K562 (cell line): ENCODE measurements around the gene TTLL10. TPM values are rescaled to one million over a fixed set of nuclear protein-coding genes. Genes with fewer than 3 reads are reported as not detected.
A peak's percentile ranks its signal among the peaks of the same experiment; 100 is the strongest.

Experiments used
- ATAC-seq: fragments of 200-7000 bp; cut with Tn5 transposase; 3 replicates; pipeline ENCODE4 v1.9.1; 2020; ENCODE audit warnings: moderate library complexity
- BruUV-seq: library from RNA; stranded (reverse); fragments of 400-500 nt; replicated peaks from 2 replicates; lab custom pipeline; 2021; lab: Mats Ljungman, UMichigan
- CTCF ChIA-PET: fragments of 300-600 bp; formaldehyde crosslinking; extraction: SDS; loops from one replicate; lab custom pipeline; 2021; ENCODE audit warnings: low intra/inter-chr PET ratio; lab: Yijun Ruan, JAX
- POLR2A ChIA-PET: fragments of 300-600, 350-650 bp; sonication (Branson Sonifier 250); formaldehyde crosslinking; extraction: SDS; loops from one replicate; lab custom pipeline; 2021; ENCODE audit warnings: antibody characterized with exemption, inconsistent platforms; lab: Yijun Ruan, JAX
- DNase-seq, 4 experiments: peaks; one replicate each; pipeline versions ENCODE4 v3.0.0 to v3.0.0-alpha.2; 2011 to 2018; ENCODE audit warnings: low spot score in 3 of 4, mixed read lengths in 3 of 4; ENCODE audit errors: extremely low read depth in 1 of 4
- FAIRE-seq: peaks from 2 replicates; lab custom pipeline; 2011; peaks lifted over from hg19 to GRCh38; lab: Jason Lieb, UNC
- H2AFZ ChIP-seq: 2 replicates; pipeline ENCODE4 v1.6.0; 2011; ENCODE audit warnings: low read depth, low read length, control low read depth, inconsistent platforms
- H3K27ac ChIP-seq: fragments of 200-600 bp; 3 replicates; pipeline ENCODE4 v1.8.0; 2011; ENCODE audit warnings: low read depth, mild to moderate bottlenecking, control low read depth, inconsistent platforms, low read length, moderate library complexity, mixed read lengths; ENCODE audit errors: extremely low read depth
- H3K27me3 ChIP-seq, 2 experiments: fragments of 300-600 bp in 1 of 2; 2 replicates in 1 of 2; 3 replicates in 1 of 2; pipeline versions ENCODE4 v1.6.0 to v1.8.0; 2011; ENCODE audit warnings: inconsistent platforms in 2 of 2, low read length in 2 of 2, mild to moderate bottlenecking in 1 of 2, mixed read lengths in 1 of 2, moderate library complexity in 1 of 2; ENCODE audit not compliant: control insufficient read depth in 2 of 2, insufficient read depth in 2 of 2
- H3K36me3 ChIP-seq: fragments of 300-600 bp; 3 replicates; pipeline ENCODE4 v1.8.0; 2011; ENCODE audit warnings: mild to moderate bottlenecking, low read length, inconsistent platforms; ENCODE audit not compliant: control insufficient read depth, insufficient read depth
- H3K4me1 ChIP-seq, 2 experiments: fragments of 200-600 bp in 1 of 2; replicated peaks in 1 of 2; 2 replicates in 1 of 2; 3 replicates in 1 of 2; pipeline versions ENCODE4 v1.5.1 to v1.8.0; 2011; ENCODE audit warnings: inconsistent platforms in 2 of 2, low read length in 2 of 2, mild to moderate bottlenecking in 1 of 2, mixed read lengths in 1 of 2, moderate library complexity in 1 of 2; ENCODE audit not compliant: control insufficient read depth in 2 of 2, insufficient read depth in 2 of 2
- H3K4me2 ChIP-seq: 2 replicates; pipeline ENCODE4 v1.6.1; 2011; ENCODE audit warnings: low read length, control low read depth, inconsistent platforms, mixed read lengths; ENCODE audit not compliant: insufficient read depth
- H3K4me3 ChIP-seq: fragments of 200-600 bp; sonication (generic), shearing (Covaris generic); 2 replicates; pipeline ENCODE4 v1.5.1; 2016; ENCODE audit warnings: control low read depth, inconsistent platforms
- H3K79me2 ChIP-seq: fragments of 200-600 bp; 3 replicates; pipeline ENCODE4 v1.8.0; 2011; ENCODE audit warnings: low read length, inconsistent platforms; ENCODE audit not compliant: control insufficient read depth, insufficient read depth
- H3K9ac ChIP-seq, 2 experiments: 2 replicates each; pipeline versions ENCODE4 v1.6.0 to v1.6.1; 2011; ENCODE audit warnings: low read depth in 2 of 2, low read length in 2 of 2, control low read depth in 1 of 2, inconsistent platforms in 1 of 2, mild to moderate bottlenecking in 1 of 2, mixed read lengths in 1 of 2; ENCODE audit not compliant: insufficient read depth in 1 of 2
- H3K9me1 ChIP-seq: one replicate; pipeline ENCODE4 v1.6.0; 2011; ENCODE audit warnings: inconsistent platforms, mild to moderate bottlenecking, low read length, moderate library complexity; ENCODE audit not compliant: control insufficient read depth, insufficient read depth
- H3K9me3 ChIP-seq: replicated peaks from 2 replicates; pipeline ENCODE4 v1.5.1; 2011; ENCODE audit warnings: low read depth, low read length, inconsistent platforms; ENCODE audit not compliant: control insufficient read depth, insufficient read depth
- H4K20me1 ChIP-seq: replicated peaks from 2 replicates; pipeline ENCODE4 v1.6.1; 2011; ENCODE audit warnings: low read length, inconsistent platforms, mixed read lengths; ENCODE audit not compliant: control insufficient read depth, insufficient read depth
- BCOR ChIP-seq: fragments of 450-650 bp; IDR thresholded peaks from 2 replicates; pipeline ENCODE4 v1.6.1; 2016
- CLOCK ChIP-seq: fragments of 250-450 bp; sonication (Bioruptor Pico); IDR thresholded peaks from 2 replicates; pipeline ENCODE4 v1.4.0; 2020; ENCODE audit warnings: mild to moderate bottlenecking, moderate library complexity, borderline replicate concordance
- NFRKB ChIP-seq: fragments of 450-650 bp; IDR thresholded peaks from 2 replicates; pipeline ENCODE4 v1.6.1; 2016; ENCODE audit warnings: low read depth
- PTBP1 ChIP-seq: fragments of 200-400 bp; formaldehyde crosslinking; IDR thresholded peaks from 2 replicates; pipeline ENCODE4 v1.6.1; 2017; ENCODE audit warnings: low read depth, low read length
- STAT6 ChIP-seq: sonication (generic); formaldehyde crosslinking; IDR thresholded peaks from 2 replicates; pipeline ENCODE4 v1.8.1; 2023; ENCODE audit warnings: mild to moderate bottlenecking, missing genetic modification reagents
- ZBTB1 ChIP-seq: sonication (generic); formaldehyde crosslinking; IDR thresholded peaks from 2 replicates; pipeline ENCODE4 v1.8.1; 2023; ENCODE audit warnings: missing genetic modification reagents, low read depth, mild to moderate bottlenecking, borderline replicate concordance
- ZNF134 ChIP-seq: fragments of 250-450 bp; sonication (Bioruptor Pico); conservative IDR thresholded peaks from 2 replicates; pipeline ENCODE4 v1.4.0; 2020
- ZNF277 ChIP-seq: fragments of 250-450 bp; sonication (Bioruptor Pico); IDR thresholded peaks from 2 replicates; pipeline ENCODE4 v1.8.0; 2022; ENCODE audit warnings: inconsistent platforms, mild to moderate bottlenecking, moderate library complexity, borderline replicate concordance
- ZNF511 ChIP-seq: sonication (generic); formaldehyde crosslinking; IDR thresholded peaks from 2 replicates; pipeline ENCODE4 v1.8.0; 2022; ENCODE audit warnings: mild to moderate bottlenecking, missing genetic modification reagents
- ZNF655 ChIP-seq: fragments of 250-450 bp; sonication (Bioruptor Pico); IDR thresholded peaks from 2 replicates; pipeline ENCODE4 v1.5.0; 2021
- ZNF740 ChIP-seq, 3 experiments: fragments of 200-800 bp in 1 of 3; sonication (Bioruptor generic) in 1 of 3; sonication (generic) in 1 of 3; formaldehyde crosslinking in 1 of 3; IDR thresholded peaks; 2 replicates each; pipeline versions ENCODE4 v1.6.1 to v1.8.0; 2016 to 2022; ENCODE audit warnings: mild to moderate bottlenecking in 2 of 3, missing compliant biosample characterization in 2 of 3, missing genetic modification characterization in 2 of 3, missing genetic modification reagents in 1 of 3
- WGBS: fragments of 100-300 bp; shearing (Covaris generic); methylation state at CpG from one replicate; pipeline ENCODE4 v1.1.6; 2016; ENCODE audit warnings: low coverage, mixed read lengths; ENCODE audit not compliant: insufficient coverage; ENCODE audit errors: missing lambda C conversion rate; 5-methylcytosine and 5-hydroxymethylcytosine counted together
- in situ Hi-C: fragments of 300-500 bp; cut with MboI; formaldehyde crosslinking; loops from 4 replicates; pipeline ENCODE4 v1.15.0; 2018; ENCODE audit warnings: inconsistent platforms, mixed read lengths
- intact Hi-C: fragments of 100-400 bp; cut with micrococcal nuclease; formaldehyde crosslinking; loops from 2 replicates; pipeline ENCODE4 v1.14.2; 2022
- polyA plus RNA-seq, 8 experiments: library from polyadenylated mRNA; depleted of rRNA in 4 of 8; stranded (reverse) in 5 of 8; unstranded in 3 of 8; fragments of >200 nt; fragmentation: Nextera tagmentation in 2 of 8; fragmentation: Illumina TruSeq in 1 of 8; extraction: Ambion mirVana in 2 of 8; extraction: Trizol in 1 of 8; gene quantifications; 2 replicates each; pipeline versions ENCODE4 v1.2.1 to v1.2.3, GENCODE V29; 2011 to 2014; ENCODE audit warnings: inconsistent platforms in 1 of 8, missing spikeins in 1 of 8
- total RNA-seq, 7 experiments: library from RNA; depleted of rRNA in 6 of 7; stranded (reverse); fragments of >200 nt in 6 of 7; fragmentation: Illumina TruSeq in 2 of 7; extraction: Trizol in 2 of 7; gene quantifications; 2 replicates each; pipeline versions ENCODE4 v1.2.1 to v1.2.3, GENCODE V29; 2011 to 2021; ENCODE audit warnings: low replicate concordance in 1 of 7

Gene TTLL10
- total and polyA plus RNA-seq, 9 of the 15 experiments (the other 6 are each of a cell fraction or from before 2014, with no cell fraction given), result not detected

- Histone ChIP-seq H3K4me1 (peaks cover 16 to 79% of the 10 kb centered on the region in 2 experiments), H3K4me2 (no peak overlapping the region), H3K9me1 (no peaks in the 10 kb centered on the region), H3K36me3 (no peaks in the 10 kb centered on the region), H3K4me3 (no peak overlapping the region), H4K20me1 (no peaks in the 10 kb centered on the region), H3K27me3 (peaks cover 1 to 2% of the 10 kb centered on the region in 2 experiments; a peak in 2 of 5 replicates), H3K9me3 (no peaks in the 10 kb centered on the region), H2AFZ (peak overlapping the region; percentile 72; the same call in 1 of the 2 replicates), H3K9ac (peak overlapping the region in 1 of 2 experiments; percentile 83; a peak in 2 of 4 replicates), H3K79me2 (no peaks in the 10 kb centered on the region), H3K27ac (no peak overlapping the region)
- FAIRE-seq (no peak), DNase-seq (no peak), ATAC-seq (no peak)
- no TSS peak for BruUV-seq
- CTCF ChIA-PET, result no interaction called here
- in situ Hi-C loops, result no loop called here
- POLR2A ChIA-PET, result no interaction called here
- intact Hi-C loops, result no loop called here
- WGBS, result 86% methylated on average over 26 of the region's 28 CpGs
- TF ChIP-seq ZNF740 (CRISPR knock-in tag; IDR thresholded peaks at IDR 0.05) (no peak), ZNF740 (tag; IDR thresholded peaks at IDR 0.05) (no peak), ZBTB1 (CRISPR knock-in tag) (no peak), NFRKB (no peak), ZNF277 (no peak), ZNF655 (CRISPR knock-in tag) (no peak), ZNF511 (CRISPR knock-in tag) (no peak), STAT6 (CRISPR knock-in tag) (no peak), ZNF134 (no peak), PTBP1 (no peak), BCOR (no peak), CLOCK (no peak)
These were observed 39.2 kb upstream of the TTLL10 start for GRCh38 chr1:1134300-1134970.
